Mesothelial cell of epicardium (in vitro differentiated cells): ENCODE results near the gene ARL16. TPM values are rescaled to one million over a fixed set of nuclear protein-coding genes. Genes with fewer than 3 reads are reported as not detected.

Source experiments
- DNase-seq, 2 experiments: peaks; one replicate each; pipeline ENCODE4 v3.0.0; 2021; ENCODE audit warnings: low spot score in 2 of 2; ENCODE audit not compliant: unreplicated experiment in 2 of 2
- H3K27ac Mint-ChIP-seq: 2 replicates; pipeline ENCODE4 v1.8.0; 2021; ENCODE audit warnings: mixed read lengths
- H3K27me3 Mint-ChIP-seq: 2 replicates; pipeline ENCODE4 v1.8.0; 2021; ENCODE audit warnings: low read depth, mixed read lengths
- H3K36me3 Mint-ChIP-seq: 2 replicates; pipeline ENCODE4 v1.8.0; 2021; ENCODE audit warnings: mixed read lengths
- H3K4me1 Mint-ChIP-seq: 2 replicates; pipeline ENCODE4 v1.8.0; 2021; ENCODE audit warnings: mixed read lengths
- H3K4me3 Mint-ChIP-seq: 2 replicates; pipeline ENCODE4 v1.8.0; 2021; ENCODE audit warnings: mild to moderate bottlenecking, moderate library complexity, mixed read lengths
- H3K9me3 Mint-ChIP-seq: 2 replicates; pipeline ENCODE4 v1.8.0; 2021; ENCODE audit warnings: mixed read lengths
- CTCF ChIP-seq: fragments of 200-600 bp; sonication (generic); IDR thresholded peaks from one replicate; pipeline ENCODE4 v1.5.0; 2021; ENCODE audit warnings: antibody characterized with exemption; ENCODE audit not compliant: unreplicated experiment
- total RNA-seq: library from RNA; stranded (reverse); gene quantifications from 3 replicates; pipeline ENCODE4 v1.2.1, GENCODE V29; 2021

ARL16 gene
- total RNA-seq, result 42.8 to 44.7 TPM (median 44.5 TPM) in 3 replicates

- Mint-ChIP-seq H3K27me3 (no peaks in the 10 kb centered on the region), H3K4me1 (peaks cover 23% of the 10 kb centered on the region), H3K36me3 (peaks cover 6% of the 10 kb centered on the region), H3K9me3 (no peaks in the 10 kb centered on the region), H3K4me3 (peak within 1 kb of the TSS; percentile 95), H3K27ac (peak within 1 kb of the TSS; percentile 98)
- TF ChIP-seq CTCF, result no peak
- peak; percentile 96 to 99 for DNase-seq
Measured at GRCh38 chr17:81683584-81684441, at the start of gene ARL16, which contains the start of gene HGS. Gene ARL16, minus strand, starts transcription at chr17:81683797. Its CDS starts 44 bp downstream, at chr17:81683753. Gene HGS, plus strand, starts transcription at chr17:81684011. Its CDS starts 56 bp downstream, at chr17:81684067.

GRCh38 chr17:81727324-81728031 lies 43.9 kb upstream of the ARL16 start:
- Mint-ChIP-seq H3K27ac (no peak overlapping the region), H3K9me3 (no peaks in the 10 kb centered on the region), H3K4me3 (no peak overlapping the region), H3K27me3 (peaks cover 7% of the 10 kb centered on the region), H3K36me3 (no peaks in the 10 kb centered on the region), H3K4me1 (peaks cover 16% of the 10 kb centered on the region)
- TF ChIP-seq CTCF, result no peak
- DNase-seq, result no peak

- H3K4me3 Mint-ChIP-seq, result no peak overlapping the region
- no peaks in the 10 kb centered on the region for H3K36me3 Mint-ChIP-seq
- H3K9me3 Mint-ChIP-seq, result no peaks in the 10 kb centered on the region
- TF ChIP-seq CTCF, result no peak
- peaks cover 7% of the 10 kb centered on the region for H3K27me3 Mint-ChIP-seq
- H3K27ac Mint-ChIP-seq, result no peak overlapping the region
- H3K4me1 Mint-ChIP-seq, result peaks cover 3% of the 10 kb centered on the region
- no peak for DNase-seq
Measured at GRCh38 chr17:81726004-81726403, 42.4 kb upstream of the ARL16 start.

- Mint-ChIP-seq H3K4me1 (no peaks in the 10 kb centered on the region), H3K27ac (no peak overlapping the region), H3K9me3 (no peaks in the 10 kb centered on the region), H3K27me3 (peaks cover 7% of the 10 kb centered on the region), H3K4me3 (no peak overlapping the region), H3K36me3 (no peaks in the 10 kb centered on the region)
- no peak for TF ChIP-seq CTCF
- no peak for DNase-seq
Measured at GRCh38 chr17:81725439-81725838, 41.8 kb upstream of the ARL16 start.

- peaks cover 7% of the 10 kb centered on the region for H3K27me3 Mint-ChIP-seq
- no peaks in the 10 kb centered on the region for H3K9me3 Mint-ChIP-seq
- H3K36me3 Mint-ChIP-seq, result no peaks in the 10 kb centered on the region
- no peak overlapping the region for H3K27ac Mint-ChIP-seq
- DNase-seq, result no peak
- no peak for TF ChIP-seq CTCF
- H3K4me1 Mint-ChIP-seq, result no peaks in the 10 kb centered on the region
- no peak overlapping the region for H3K4me3 Mint-ChIP-seq
Measured at GRCh38 chr17:81723651-81724209, 40.1 kb upstream of the ARL16 start.
